GM23338 (cell line): ENCODE results near the gene HDAC9. TPM values are rescaled to one million over a fixed set of nuclear protein-coding genes. Genes with fewer than 3 reads are reported as not detected.
A peak's percentile ranks its signal among the peaks of the same experiment; 100 is the strongest.

Experiments used
- ATAC-seq: fragments of 200-7000 bp; cut with Tn5 transposase; 3 replicates; pipeline ENCODE4 v1.9.1; 2020
- DNase-seq: peaks from one replicate; pipeline ENCODE4 v3.0.0-alpha.2; 2015; ENCODE audit warnings: low spot score
- H2AFZ ChIP-seq: fragments of 200-600 bp; sonication (generic); 2 replicates; pipeline ENCODE4 v1.8.0; 2016; ENCODE audit warnings: antibody characterized with exemption, mild to moderate bottlenecking, moderate library complexity
- H3F3A ChIP-seq: fragments of 200-600 bp; sonication (generic); replicated peaks from 2 replicates; pipeline ENCODE4 v1.8.0; 2017; ENCODE audit warnings: antibody characterized with exemption, mixed run types, low read depth
- H3K27ac ChIP-seq: fragments of 200-600 bp; sonication (generic); 2 replicates; pipeline ENCODE4 v1.6.1; 2016; ENCODE audit warnings: low read depth
- H3K27me3 ChIP-seq: fragments of 200-600 bp; sonication (generic); 2 replicates; pipeline ENCODE4 v1.8.0; 2016; ENCODE audit warnings: mild to moderate bottlenecking, mixed run types, moderate library complexity; ENCODE audit not compliant: insufficient read depth
- H3K36me3 ChIP-seq: fragments of 200-600 bp; sonication (generic); 2 replicates; pipeline ENCODE4 v1.8.0; 2016; ENCODE audit warnings: mild to moderate bottlenecking; ENCODE audit not compliant: insufficient read depth
- H3K4me1 ChIP-seq: fragments of 200-600 bp; sonication (generic); 2 replicates; pipeline ENCODE4 v1.8.0; 2016; ENCODE audit warnings: mild to moderate bottlenecking, moderate library complexity; ENCODE audit not compliant: insufficient read depth
- H3K4me2 ChIP-seq: fragments of 200-600 bp; sonication (generic); 2 replicates; pipeline ENCODE4 v1.7.1; 2017; ENCODE audit warnings: mixed run types
- H3K4me3 ChIP-seq: fragments of 200-600 bp; sonication (generic); 2 replicates; pipeline ENCODE4 v1.6.1; 2016; ENCODE audit warnings: mixed run types
- H3K79me2 ChIP-seq: fragments of 200-600 bp; sonication (generic); replicated peaks from 2 replicates; pipeline ENCODE4 v1.8.0; 2017; ENCODE audit warnings: mild to moderate bottlenecking; ENCODE audit not compliant: insufficient read depth
- H3K9me2 ChIP-seq: fragments of 200-600 bp; sonication (generic); 2 replicates; pipeline ENCODE4 v1.8.0; 2017; ENCODE audit not compliant: insufficient read depth
- H4K20me1 ChIP-seq: fragments of 200-600 bp; sonication (generic); replicated peaks from 2 replicates; pipeline ENCODE4 v1.8.0; 2017; ENCODE audit warnings: mild to moderate bottlenecking; ENCODE audit not compliant: insufficient read depth
- H3K27ac Mint-ChIP-seq: 2 replicates; pipeline ENCODE4 v1.8.0; 2020; ENCODE audit warnings: inconsistent platforms, mild to moderate bottlenecking, moderate library complexity, mixed read lengths
- H3K27me3 Mint-ChIP-seq: 3 replicates; pipeline ENCODE4 v1.8.0; 2022; ENCODE audit warnings: low read depth, mild to moderate bottlenecking, moderate library complexity, mixed read lengths, inconsistent platforms; ENCODE audit not compliant: insufficient read depth, poor library complexity
- H3K36me3 Mint-ChIP-seq: 3 replicates; pipeline ENCODE4 v1.8.0; 2021; ENCODE audit warnings: low read depth, mild to moderate bottlenecking, inconsistent platforms, moderate library complexity, mixed read lengths
- H3K4me1 Mint-ChIP-seq: 3 replicates; pipeline ENCODE4 v1.8.0; 2020; ENCODE audit warnings: mild to moderate bottlenecking, inconsistent platforms, mixed read lengths
- H3K4me3 Mint-ChIP-seq: 3 replicates; pipeline ENCODE4 v1.8.0; 2021; ENCODE audit warnings: moderate library complexity, mild to moderate bottlenecking, inconsistent platforms, mixed read lengths
- H3K9me3 Mint-ChIP-seq: 3 replicates; pipeline ENCODE4 v1.8.0; 2020; ENCODE audit warnings: moderate library complexity, mild to moderate bottlenecking, inconsistent platforms, mixed read lengths
- CREB1 ChIP-seq: fragments of 250-450 bp; sonication (Bioruptor Pico); IDR thresholded peaks from 2 replicates; pipeline ENCODE4 v1.5.0; 2020; ENCODE audit warnings: low read depth, mild to moderate bottlenecking, moderate library complexity
- ETS1 ChIP-seq: IDR thresholded peaks from 2 replicates; pipeline ENCODE4 v1.6.1; 2016; ENCODE audit warnings: antibody characterized with exemption
- EZH2 ChIP-seq: fragments of 200-600 bp; sonication (generic); IDR thresholded peaks from one replicate; pipeline ENCODE4 v1.8.0; 2017; ENCODE audit warnings: antibody characterized with exemption, mild to moderate bottlenecking, low read depth; ENCODE audit not compliant: unreplicated experiment
- EZH2phosphoT487 ChIP-seq: fragments of 200-600 bp; sonication (generic); IDR thresholded peaks from one replicate; pipeline ENCODE4 v1.8.1; 2018; ENCODE audit warnings: antibody characterized with exemption; ENCODE audit not compliant: unreplicated experiment
- JUNB ChIP-seq: IDR thresholded peaks from one replicate; pipeline ENCODE4 v1.6.1; 2016; ENCODE audit warnings: antibody characterized with exemption; ENCODE audit not compliant: unreplicated experiment
- NANOG ChIP-seq: IDR thresholded peaks from 2 replicates; pipeline ENCODE4 v1.6.1; 2016; ENCODE audit warnings: antibody characterized with exemption, borderline replicate concordance
- POLR2AphosphoS5 ChIP-seq: IDR thresholded peaks from 2 replicates; pipeline ENCODE4 v1.6.1; 2016; ENCODE audit warnings: antibody characterized with exemption, low read depth
- STAT1 ChIP-seq: IDR thresholded peaks from one replicate; pipeline ENCODE4 v1.6.1; 2016; ENCODE audit warnings: antibody characterized with exemption; ENCODE audit not compliant: unreplicated experiment
- ZNF114 ChIP-seq: fragments of 250-450 bp; sonication (Bioruptor Pico); IDR thresholded peaks from 2 replicates; pipeline ENCODE4 v1.5.0; 2020; ENCODE audit warnings: mild to moderate bottlenecking, moderate library complexity
- ZNF331 ChIP-seq: fragments of 250-450 bp; sonication (Bioruptor Pico); IDR thresholded peaks from 2 replicates; pipeline ENCODE4 v1.5.0; 2020; ENCODE audit warnings: low read depth, mild to moderate bottlenecking, moderate library complexity
- polyA plus RNA-seq: library from polyadenylated mRNA; unstranded; fragments of >200 nt; fragmentation: Nextera tagmentation; extraction: Ambion mirVana; gene quantifications from 2 replicates; pipeline ENCODE4 v1.2.1, GENCODE V29; 2016
- total RNA-seq: library from RNA; depleted of rRNA; stranded (reverse); fragments of >200 nt; shearing (Covaris generic); gene quantifications from 2 replicates; pipeline ENCODE4 v1.2.3, GENCODE V29; 2014
- TF ChIP-seq, protein P1 (sequence below), 2 experiments: fragments of 200-600 bp in 1 of 2; sonication (generic) in 1 of 2; conservative IDR thresholded peaks; 2 replicates each; pipeline versions ENCODE4 v1.5.1 to v1.6.1; 2016 to 2017; ENCODE audit warnings: antibody characterized with exemption in 2 of 2, low read depth in 2 of 2, mild to moderate bottlenecking in 2 of 2, moderate library complexity in 1 of 2
- TF ChIP-seq, protein P2 (sequence below): IDR thresholded peaks from one replicate; pipeline ENCODE4 v1.6.1; 2018; ENCODE audit warnings: antibody characterized with exemption; ENCODE audit not compliant: unreplicated experiment
- TF ChIP-seq, protein P3 (sequence below): fragments of 250-450 bp; sonication (Bioruptor Pico); IDR thresholded peaks from 2 replicates; pipeline ENCODE4 v1.5.0; 2020; ENCODE audit warnings: mild to moderate bottlenecking, moderate library complexity

The HDAC9 gene
- total and polyA plus RNA-seq, 2 experiments from 2014 or later, result 8.3 to 18.5 TPM

DNA sequence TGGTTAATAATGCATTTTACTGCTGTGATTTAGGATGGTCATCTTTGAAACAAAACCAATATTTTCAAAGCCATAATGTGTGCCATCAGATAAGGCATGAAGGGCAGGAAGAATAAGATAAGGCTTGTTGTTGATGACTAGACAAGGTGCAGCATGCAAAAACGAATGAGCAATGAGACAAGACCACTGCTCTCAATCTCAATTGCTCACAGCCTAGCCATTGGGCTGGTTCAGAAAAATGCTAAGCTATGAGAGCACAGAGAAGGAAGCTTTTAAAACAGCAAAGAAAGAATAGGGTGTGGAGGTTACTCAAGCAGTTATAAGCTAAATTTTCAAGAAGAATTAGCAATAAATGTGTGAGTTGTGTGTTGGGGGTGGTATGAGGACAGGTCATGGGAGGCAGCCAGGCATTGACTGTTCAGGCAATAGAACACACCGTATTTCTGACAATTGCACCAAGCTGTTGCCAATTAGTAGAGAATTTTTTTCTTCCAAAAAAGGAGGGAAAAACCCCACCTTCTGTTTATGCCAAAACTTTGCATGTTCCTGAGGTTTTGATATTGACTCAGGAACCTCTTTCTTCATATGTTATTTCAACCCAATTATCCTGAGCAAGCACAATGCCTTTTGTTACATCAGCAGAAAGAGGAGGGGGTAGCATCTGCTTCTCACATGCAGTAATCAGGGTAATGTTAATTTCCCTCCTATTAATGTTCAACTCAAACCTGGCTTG lies 276.5 kb downstream of the HDAC9 start:
- Histone ChIP-seq H3K9me2 (peaks cover 1% of the 10 kb centered on the region; the same call in 1 of the 2 replicates), H3F3A (no peaks in the 10 kb centered on the region), H4K20me1 (no peaks in the 10 kb centered on the region), H3K4me3 (no peak overlapping the region), H2AFZ (no peak overlapping the region; the same call in 1 of the 2 replicates), H3K27me3 (no peaks in the 10 kb centered on the region), H3K4me2 (no peak overlapping the region), H3K36me3 (no peaks in the 10 kb centered on the region), H3K27ac (no peak overlapping the region), H3K79me2 (no peaks in the 10 kb centered on the region), H3K4me1 (no peaks in the 10 kb centered on the region)
- no peak for ATAC-seq
- no peaks in the 10 kb centered on the region for H3K36me3 Mint-ChIP-seq
- H3K9me3 Mint-ChIP-seq, result no peaks in the 10 kb centered on the region
- peak overlapping the region; percentile 5; the same call in 1 of the 2 replicates for H3K27ac Mint-ChIP-seq
- H3K27me3 Mint-ChIP-seq, result peaks cover 1% of the 10 kb centered on the region
- no peak for DNase-seq
- H3K4me1 Mint-ChIP-seq, result peaks cover 6% of the 10 kb centered on the region; the same call in 2 of the 3 replicates
- TF ChIP-seq, protein P1, sequence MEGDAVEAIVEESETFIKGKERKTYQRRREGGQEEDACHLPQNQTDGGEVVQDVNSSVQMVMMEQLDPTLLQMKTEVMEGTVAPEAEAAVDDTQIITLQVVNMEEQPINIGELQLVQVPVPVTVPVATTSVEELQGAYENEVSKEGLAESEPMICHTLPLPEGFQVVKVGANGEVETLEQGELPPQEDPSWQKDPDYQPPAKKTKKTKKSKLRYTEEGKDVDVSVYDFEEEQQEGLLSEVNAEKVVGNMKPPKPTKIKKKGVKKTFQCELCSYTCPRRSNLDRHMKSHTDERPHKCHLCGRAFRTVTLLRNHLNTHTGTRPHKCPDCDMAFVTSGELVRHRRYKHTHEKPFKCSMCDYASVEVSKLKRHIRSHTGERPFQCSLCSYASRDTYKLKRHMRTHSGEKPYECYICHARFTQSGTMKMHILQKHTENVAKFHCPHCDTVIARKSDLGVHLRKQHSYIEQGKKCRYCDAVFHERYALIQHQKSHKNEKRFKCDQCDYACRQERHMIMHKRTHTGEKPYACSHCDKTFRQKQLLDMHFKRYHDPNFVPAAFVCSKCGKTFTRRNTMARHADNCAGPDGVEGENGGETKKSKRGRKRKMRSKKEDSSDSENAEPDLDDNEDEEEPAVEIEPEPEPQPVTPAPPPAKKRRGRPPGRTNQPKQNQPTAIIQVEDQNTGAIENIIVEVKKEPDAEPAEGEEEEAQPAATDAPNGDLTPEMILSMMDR (conservative IDR thresholded peaks at IDR 0.05; ENCODE audit: low read depth in 2 of 2), result no peak
- TF ChIP-seq NANOG, result no peak
- no peak for TF ChIP-seq POLR2AphosphoS5
- no peak for TF ChIP-seq STAT1
- TF ChIP-seq, protein P2, sequence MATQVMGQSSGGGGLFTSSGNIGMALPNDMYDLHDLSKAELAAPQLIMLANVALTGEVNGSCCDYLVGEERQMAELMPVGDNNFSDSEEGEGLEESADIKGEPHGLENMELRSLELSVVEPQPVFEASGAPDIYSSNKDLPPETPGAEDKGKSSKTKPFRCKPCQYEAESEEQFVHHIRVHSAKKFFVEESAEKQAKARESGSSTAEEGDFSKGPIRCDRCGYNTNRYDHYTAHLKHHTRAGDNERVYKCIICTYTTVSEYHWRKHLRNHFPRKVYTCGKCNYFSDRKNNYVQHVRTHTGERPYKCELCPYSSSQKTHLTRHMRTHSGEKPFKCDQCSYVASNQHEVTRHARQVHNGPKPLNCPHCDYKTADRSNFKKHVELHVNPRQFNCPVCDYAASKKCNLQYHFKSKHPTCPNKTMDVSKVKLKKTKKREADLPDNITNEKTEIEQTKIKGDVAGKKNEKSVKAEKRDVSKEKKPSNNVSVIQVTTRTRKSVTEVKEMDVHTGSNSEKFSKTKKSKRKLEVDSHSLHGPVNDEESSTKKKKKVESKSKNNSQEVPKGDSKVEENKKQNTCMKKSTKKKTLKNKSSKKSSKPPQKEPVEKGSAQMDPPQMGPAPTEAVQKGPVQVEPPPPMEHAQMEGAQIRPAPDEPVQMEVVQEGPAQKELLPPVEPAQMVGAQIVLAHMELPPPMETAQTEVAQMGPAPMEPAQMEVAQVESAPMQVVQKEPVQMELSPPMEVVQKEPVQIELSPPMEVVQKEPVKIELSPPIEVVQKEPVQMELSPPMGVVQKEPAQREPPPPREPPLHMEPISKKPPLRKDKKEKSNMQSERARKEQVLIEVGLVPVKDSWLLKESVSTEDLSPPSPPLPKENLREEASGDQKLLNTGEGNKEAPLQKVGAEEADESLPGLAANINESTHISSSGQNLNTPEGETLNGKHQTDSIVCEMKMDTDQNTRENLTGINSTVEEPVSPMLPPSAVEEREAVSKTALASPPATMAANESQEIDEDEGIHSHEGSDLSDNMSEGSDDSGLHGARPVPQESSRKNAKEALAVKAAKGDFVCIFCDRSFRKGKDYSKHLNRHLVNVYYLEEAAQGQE, result no peak
- no peak for TF ChIP-seq ZNF331 (CRISPR knock-in tag)
- no peak for TF ChIP-seq ZNF114 (CRISPR knock-in tag)
- TF ChIP-seq, protein P3, sequence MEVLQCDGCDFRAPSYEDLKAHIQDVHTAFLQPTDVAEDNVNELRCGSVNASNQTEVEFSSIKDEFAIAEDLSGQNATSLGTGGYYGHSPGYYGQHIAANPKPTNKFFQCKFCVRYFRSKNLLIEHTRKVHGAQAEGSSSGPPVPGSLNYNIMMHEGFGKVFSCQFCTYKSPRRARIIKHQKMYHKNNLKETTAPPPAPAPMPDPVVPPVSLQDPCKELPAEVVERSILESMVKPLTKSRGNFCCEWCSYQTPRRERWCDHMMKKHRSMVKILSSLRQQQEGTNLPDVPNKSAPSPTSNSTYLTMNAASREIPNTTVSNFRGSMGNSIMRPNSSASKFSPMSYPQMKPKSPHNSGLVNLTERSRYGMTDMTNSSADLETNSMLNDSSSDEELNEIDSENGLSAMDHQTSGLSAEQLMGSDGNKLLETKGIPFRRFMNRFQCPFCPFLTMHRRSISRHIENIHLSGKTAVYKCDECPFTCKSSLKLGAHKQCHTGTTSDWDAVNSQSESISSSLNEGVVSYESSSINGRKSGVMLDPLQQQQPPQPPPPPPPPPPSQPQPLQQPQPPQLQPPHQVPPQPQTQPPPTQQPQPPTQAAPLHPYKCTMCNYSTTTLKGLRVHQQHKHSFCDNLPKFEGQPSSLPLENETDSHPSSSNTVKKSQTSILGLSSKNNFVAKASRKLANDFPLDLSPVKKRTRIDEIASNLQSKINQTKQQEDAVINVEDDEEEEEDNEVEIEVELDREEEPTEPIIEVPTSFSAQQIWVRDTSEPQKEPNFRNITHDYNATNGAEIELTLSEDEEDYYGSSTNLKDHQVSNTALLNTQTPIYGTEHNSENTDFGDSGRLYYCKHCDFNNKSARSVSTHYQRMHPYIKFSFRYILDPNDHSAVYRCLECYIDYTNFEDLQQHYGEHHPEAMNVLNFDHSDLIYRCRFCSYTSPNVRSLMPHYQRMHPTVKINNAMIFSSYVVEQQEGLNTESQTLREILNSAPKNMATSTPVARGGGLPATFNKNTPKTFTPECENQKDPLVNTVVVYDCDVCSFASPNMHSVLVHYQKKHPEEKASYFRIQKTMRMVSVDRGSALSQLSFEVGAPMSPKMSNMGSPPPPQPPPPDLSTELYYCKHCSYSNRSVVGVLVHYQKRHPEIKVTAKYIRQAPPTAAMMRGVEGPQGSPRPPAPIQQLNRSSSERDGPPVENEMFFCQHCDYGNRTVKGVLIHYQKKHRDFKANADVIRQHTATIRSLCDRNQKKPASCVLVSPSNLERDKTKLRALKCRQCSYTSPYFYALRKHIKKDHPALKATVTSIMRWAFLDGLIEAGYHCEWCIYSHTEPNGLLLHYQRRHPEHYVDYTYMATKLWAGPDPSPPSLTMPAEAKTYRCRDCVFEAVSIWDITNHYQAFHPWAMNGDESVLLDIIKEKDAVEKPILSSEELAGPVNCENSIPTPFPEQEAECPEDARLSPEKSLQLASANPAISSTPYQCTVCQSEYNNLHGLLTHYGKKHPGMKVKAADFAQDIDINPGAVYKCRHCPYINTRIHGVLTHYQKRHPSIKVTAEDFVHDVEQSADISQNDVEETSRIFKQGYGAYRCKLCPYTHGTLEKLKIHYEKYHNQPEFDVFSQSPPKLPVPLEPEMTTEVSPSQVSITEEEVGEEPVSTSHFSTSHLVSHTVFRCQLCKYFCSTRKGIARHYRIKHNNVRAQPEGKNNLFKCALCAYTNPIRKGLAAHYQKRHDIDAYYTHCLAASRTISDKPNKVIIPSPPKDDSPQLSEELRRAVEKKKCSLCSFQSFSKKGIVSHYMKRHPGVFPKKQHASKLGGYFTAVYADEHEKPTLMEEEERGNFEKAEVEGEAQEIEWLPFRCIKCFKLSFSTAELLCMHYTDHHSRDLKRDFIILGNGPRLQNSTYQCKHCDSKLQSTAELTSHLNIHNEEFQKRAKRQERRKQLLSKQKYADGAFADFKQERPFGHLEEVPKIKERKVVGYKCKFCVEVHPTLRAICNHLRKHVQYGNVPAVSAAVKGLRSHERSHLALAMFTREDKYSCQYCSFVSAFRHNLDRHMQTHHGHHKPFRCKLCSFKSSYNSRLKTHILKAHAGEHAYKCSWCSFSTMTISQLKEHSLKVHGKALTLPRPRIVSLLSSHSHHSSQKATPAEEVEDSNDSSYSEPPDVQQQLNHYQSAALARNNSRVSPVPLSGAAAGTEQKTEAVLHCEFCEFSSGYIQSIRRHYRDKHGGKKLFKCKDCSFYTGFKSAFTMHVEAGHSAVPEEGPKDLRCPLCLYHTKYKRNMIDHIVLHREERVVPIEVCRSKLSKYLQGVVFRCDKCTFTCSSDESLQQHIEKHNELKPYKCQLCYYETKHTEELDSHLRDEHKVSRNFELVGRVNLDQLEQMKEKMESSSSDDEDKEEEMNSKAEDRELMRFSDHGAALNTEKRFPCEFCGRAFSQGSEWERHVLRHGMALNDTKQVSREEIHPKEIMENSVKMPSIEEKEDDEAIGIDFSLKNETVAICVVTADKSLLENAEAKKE, result no peak
- TF ChIP-seq EZH2phosphoT487, result no peak
- no peak for TF ChIP-seq CREB1
- no peak for TF ChIP-seq ETS1
- TF ChIP-seq JUNB, result no peak
- TF ChIP-seq EZH2, result no peak
- H3K4me3 Mint-ChIP-seq, result no peak overlapping the region
